Stimulated activated CD8-positive, alpha-beta memory T cell treated with anti-CD3 and anti-CD28 coated beads, Interleukin-2, amount 100 ng/mL, for 1 hour (primary cell): ENCODE data around the gene CPNE4.

Experiments
- DNase-seq, 2 donors: peaks; one replicate each; pipeline ENCODE4 v3.0.0-alpha.2; 2020; ENCODE audit warnings: low read depth in 2 of 2

The CPNE4 gene

GRCh38 chr3:131602011-131602779 lies 432.6 kb downstream of the CPNE4 start:
- no peak for DNase-seq

- no peak for DNase-seq
Measured at GRCh38 chr3:131597816-131598215, 437.0 kb downstream of the CPNE4 start.

GRCh38 chr3:131596884-131597283 lies 437.9 kb downstream of the CPNE4 start:
- no peak for DNase-seq

- no peak for DNase-seq
Measured at GRCh38 chr3:131591394-131592014, 443.3 kb downstream of the CPNE4 start.

- no peak for DNase-seq
Measured at GRCh38 chr3:131586277-131586676, 448.5 kb downstream of the CPNE4 start.

- DNase-seq, result no peak
Measured at GRCh38 chr3:131582438-131582837, 452.4 kb downstream of the CPNE4 start.

- no peak for DNase-seq
Measured at GRCh38 chr3:131568460-131568859, 466.4 kb downstream of the CPNE4 start.

GRCh38 chr3:131564812-131565211 lies 470.0 kb downstream of the CPNE4 start:
- no peak for DNase-seq

GRCh38 chr3:131561511-131561910 lies 473.3 kb downstream of the CPNE4 start:
- no peak for DNase-seq

- no peak for DNase-seq
Measured at GRCh38 chr3:131560795-131561194, 474.0 kb downstream of the CPNE4 start.

- no peak for DNase-seq
Measured at GRCh38 chr3:131555456-131555855, 479.4 kb downstream of the CPNE4 start.

- no peak for DNase-seq
Measured at GRCh38 chr3:131553495-131554247, 481.1 kb downstream of the CPNE4 start.

- DNase-seq, result no peak
Measured at GRCh38 chr3:131551761-131552160, 483.1 kb downstream of the CPNE4 start.

GRCh38 chr3:131550562-131551465 lies 484.0 kb downstream of the CPNE4 start:
- no peak for DNase-seq

- no peak for DNase-seq
Measured at GRCh38 chr3:131549340-131549739, 485.5 kb downstream of the CPNE4 start.

GRCh38 chr3:131547585-131547984 lies 487.2 kb downstream of the CPNE4 start:
- no peak for DNase-seq

- DNase-seq, result no peak
Measured at GRCh38 chr3:131546441-131546840, 488.4 kb downstream of the CPNE4 start.

- no peak for DNase-seq
Measured at GRCh38 chr3:131544557-131544956, 490.3 kb downstream of the CPNE4 start.

GRCh38 chr3:131543714-131544113 lies 491.1 kb downstream of the CPNE4 start:
- DNase-seq, result no peak

GRCh38 chr3:131541288-131541687 lies 493.5 kb downstream of the CPNE4 start:
- DNase-seq, result no peak

GRCh38 chr3:131540821-131541220 lies 494.0 kb downstream of the CPNE4 start:
- DNase-seq, result no peak

GRCh38 chr3:131540143-131540542 lies 494.7 kb downstream of the CPNE4 start:
- DNase-seq, result no peak
